Measurements from ENCODE around the gene GFOD1. TPM values are rescaled to one million over a fixed set of nuclear protein-coding genes. Genes with fewer than 3 reads are reported as not detected.

GFOD1 gene
- total and polyA plus RNA-seq, 2 donors (not counting 1 experiment from before 2014, with no cell fraction given), result 10.5 to 25.3 TPM

DNA sequence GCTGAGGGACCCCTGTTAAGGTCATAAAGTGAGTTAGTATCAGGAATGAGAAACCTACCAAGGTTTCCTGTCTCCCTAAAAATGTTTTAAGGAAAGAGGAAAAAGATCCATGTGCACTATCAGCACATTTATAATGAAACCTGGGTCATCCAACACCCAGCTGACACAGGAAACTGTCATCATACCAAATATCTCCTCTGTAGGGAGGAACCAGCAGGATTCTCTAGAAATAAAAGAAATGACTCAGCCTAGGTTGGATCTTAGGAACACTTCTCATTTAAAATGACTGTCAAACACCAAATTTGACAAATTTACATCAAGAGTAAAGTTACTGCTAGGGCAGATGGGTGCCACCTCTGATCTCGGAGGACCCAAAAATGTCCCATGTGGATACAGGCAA lies 21.7 kb downstream of the GFOD1 start:
- H3K27me3 ChIP-seq (ENCODE audit: control insufficient read depth, insufficient read depth, low read length), result no peaks in the 10 kb centered on the region
- H4K20me1 ChIP-seq (ENCODE audit: control insufficient read depth, extremely low read depth, insufficient read depth, low read length), result no peaks in the 10 kb centered on the region
- H3K36me3 ChIP-seq (ENCODE audit: control insufficient read depth, insufficient read depth, low read length), result no peaks in the 10 kb centered on the region
- H3K4me1 ChIP-seq (ENCODE audit: control insufficient read depth, extremely low read depth, insufficient read depth, low read length), result peaks cover 40% of the 10 kb centered on the region
- no peak overlapping the region for H2AFZ ChIP-seq (ENCODE audit: low read length)
- no peak for DNase-seq (ENCODE audit: low read depth in 2 of 2)
- H3K4me3 ChIP-seq (replicated peaks in 1 of 4; ENCODE audit: control extremely low read depth in 1 of 4, insufficient read depth in 1 of 4, low read depth in 3 of 4, low read length in 4 of 4), result no peak overlapping the region
- no peak overlapping the region for H3K4me2 ChIP-seq (ENCODE audit: extremely low read depth, insufficient read depth, low read length)
- no peak overlapping the region for H3K27ac ChIP-seq (ENCODE audit: insufficient read depth, low read length)
- TF ChIP-seq, protein P1, sequence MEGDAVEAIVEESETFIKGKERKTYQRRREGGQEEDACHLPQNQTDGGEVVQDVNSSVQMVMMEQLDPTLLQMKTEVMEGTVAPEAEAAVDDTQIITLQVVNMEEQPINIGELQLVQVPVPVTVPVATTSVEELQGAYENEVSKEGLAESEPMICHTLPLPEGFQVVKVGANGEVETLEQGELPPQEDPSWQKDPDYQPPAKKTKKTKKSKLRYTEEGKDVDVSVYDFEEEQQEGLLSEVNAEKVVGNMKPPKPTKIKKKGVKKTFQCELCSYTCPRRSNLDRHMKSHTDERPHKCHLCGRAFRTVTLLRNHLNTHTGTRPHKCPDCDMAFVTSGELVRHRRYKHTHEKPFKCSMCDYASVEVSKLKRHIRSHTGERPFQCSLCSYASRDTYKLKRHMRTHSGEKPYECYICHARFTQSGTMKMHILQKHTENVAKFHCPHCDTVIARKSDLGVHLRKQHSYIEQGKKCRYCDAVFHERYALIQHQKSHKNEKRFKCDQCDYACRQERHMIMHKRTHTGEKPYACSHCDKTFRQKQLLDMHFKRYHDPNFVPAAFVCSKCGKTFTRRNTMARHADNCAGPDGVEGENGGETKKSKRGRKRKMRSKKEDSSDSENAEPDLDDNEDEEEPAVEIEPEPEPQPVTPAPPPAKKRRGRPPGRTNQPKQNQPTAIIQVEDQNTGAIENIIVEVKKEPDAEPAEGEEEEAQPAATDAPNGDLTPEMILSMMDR (conservative IDR thresholded peaks at IDR 0.05 in 1 of 2, IDR thresholded peaks at IDR 0.05 in 1 of 2; ENCODE audit: low read depth in 1 of 2, low read length in 2 of 2), result no peak
- TF ChIP-seq EZH2 (IDR thresholded peaks at IDR 0.05; ENCODE audit: low read length, missing control alignments), result no peak
- H3K9ac ChIP-seq (ENCODE audit: insufficient read depth, low read length), result no peak overlapping the region
- H3K9me3 ChIP-seq (ENCODE audit: control insufficient read depth, insufficient read depth, low read depth, low read length), result no peaks in the 10 kb centered on the region
- no peaks in the 10 kb centered on the region for H3K79me2 ChIP-seq (ENCODE audit: control insufficient read depth, insufficient read depth, low read length)

DNA sequence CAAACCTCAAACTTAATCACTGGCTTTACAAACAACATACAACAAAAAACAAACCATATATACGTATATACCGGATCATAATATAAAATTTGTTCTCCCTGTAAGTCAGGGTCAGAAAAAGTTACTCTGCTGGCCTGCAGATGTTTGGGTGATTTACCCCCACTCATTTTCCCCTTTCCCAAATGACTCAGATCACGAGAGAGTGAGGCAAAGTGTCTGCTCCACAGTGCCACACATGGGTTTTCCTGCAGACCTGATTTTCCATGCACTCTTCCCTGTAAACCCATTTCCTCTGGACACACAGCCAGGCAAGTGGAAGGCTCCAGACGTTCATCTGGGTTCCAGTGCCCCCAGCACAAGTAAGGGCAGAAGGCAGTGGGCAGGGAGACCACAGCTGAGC lies 23.5 kb downstream of the GFOD1 start:
- Histone ChIP-seq H4K20me1 (ENCODE audit: control insufficient read depth, extremely low read depth, insufficient read depth, low read length) (no peaks in the 10 kb centered on the region), H3K27ac (ENCODE audit: insufficient read depth, low read length) (no peak overlapping the region), H3K9ac (ENCODE audit: insufficient read depth, low read length) (no peak overlapping the region), H3K27me3 (ENCODE audit: control insufficient read depth, insufficient read depth, low read length) (no peaks in the 10 kb centered on the region), H3K4me2 (ENCODE audit: extremely low read depth, insufficient read depth, low read length) (no peak overlapping the region), H2AFZ (ENCODE audit: low read length) (no peak overlapping the region), H3K36me3 (ENCODE audit: control insufficient read depth, insufficient read depth, low read length) (no peaks in the 10 kb centered on the region), H3K9me3 (ENCODE audit: control insufficient read depth, insufficient read depth, low read depth, low read length) (no peaks in the 10 kb centered on the region), H3K79me2 (ENCODE audit: control insufficient read depth, insufficient read depth, low read length) (no peaks in the 10 kb centered on the region), H3K4me3 (replicated peaks in 1 of 4; ENCODE audit: control extremely low read depth in 1 of 4, insufficient read depth in 1 of 4, low read depth in 3 of 4, low read length in 4 of 4) (no peak overlapping the region), H3K4me1 (ENCODE audit: control insufficient read depth, extremely low read depth, insufficient read depth, low read length) (peaks cover 36% of the 10 kb centered on the region)
- no peak for TF ChIP-seq EZH2 (IDR thresholded peaks at IDR 0.05; ENCODE audit: low read length, missing control alignments)
- TF ChIP-seq, protein P1 (conservative IDR thresholded peaks at IDR 0.05 in 1 of 2, IDR thresholded peaks at IDR 0.05 in 1 of 2; ENCODE audit: low read depth in 1 of 2, low read length in 2 of 2), result peak in 1 of 2 donors; percentile 16
- DNase-seq (ENCODE audit: low read depth in 2 of 2), result peak in 1 of 2 donors; percentile 62

DNA sequence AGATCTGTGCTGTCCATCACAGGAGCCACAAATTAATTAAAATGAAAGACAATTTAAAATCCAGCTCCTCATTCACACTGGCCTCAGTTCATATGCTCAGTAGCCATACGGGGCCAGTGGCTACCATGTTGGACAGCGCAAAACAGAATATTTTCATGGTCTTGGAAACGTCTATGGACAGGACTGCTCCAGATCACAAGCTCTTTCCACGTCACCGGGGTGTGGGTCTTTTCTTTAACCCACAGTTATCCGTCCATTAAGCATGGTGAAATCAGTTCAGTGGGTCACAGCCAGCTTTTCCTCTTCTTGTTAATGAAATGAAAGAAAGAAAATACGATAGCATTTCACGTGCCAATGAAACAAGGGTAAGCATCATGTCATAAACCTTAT lies 24.1 kb downstream of the GFOD1 start:
- Histone ChIP-seq H3K4me3 (replicated peaks in 1 of 4; ENCODE audit: control extremely low read depth in 1 of 4, insufficient read depth in 1 of 4, low read depth in 3 of 4, low read length in 4 of 4) (no peak overlapping the region), H3K4me2 (ENCODE audit: extremely low read depth, insufficient read depth, low read length) (peak overlapping the region; percentile 66), H3K4me1 (ENCODE audit: control insufficient read depth, extremely low read depth, insufficient read depth, low read length) (peaks cover 36% of the 10 kb centered on the region), H3K9me3 (ENCODE audit: control insufficient read depth, insufficient read depth, low read depth, low read length) (no peaks in the 10 kb centered on the region), H3K27me3 (ENCODE audit: control insufficient read depth, insufficient read depth, low read length) (no peaks in the 10 kb centered on the region), H3K27ac (ENCODE audit: insufficient read depth, low read length) (no peak overlapping the region), H2AFZ (ENCODE audit: low read length) (no peak overlapping the region), H3K9ac (ENCODE audit: insufficient read depth, low read length) (no peak overlapping the region), H4K20me1 (ENCODE audit: control insufficient read depth, extremely low read depth, insufficient read depth, low read length) (no peaks in the 10 kb centered on the region), H3K79me2 (ENCODE audit: control insufficient read depth, insufficient read depth, low read length) (no peaks in the 10 kb centered on the region), H3K36me3 (ENCODE audit: control insufficient read depth, insufficient read depth, low read length) (no peaks in the 10 kb centered on the region)
- DNase-seq (ENCODE audit: low read depth in 2 of 2), result peak in 1 of 2 donors; percentile 59
- TF ChIP-seq, protein P1 (conservative IDR thresholded peaks at IDR 0.05 in 1 of 2, IDR thresholded peaks at IDR 0.05 in 1 of 2; ENCODE audit: low read depth in 1 of 2, low read length in 2 of 2), result no peak
- TF ChIP-seq EZH2 (IDR thresholded peaks at IDR 0.05; ENCODE audit: low read length, missing control alignments), result no peak

Measured in fibroblast of lung (primary cell).